Esophagus squamous epithelium (tissue), 4 donors: Measurements from ENCODE around the gene EZH2.

ENCODE experiments used
- CTCF ChIP-seq, 6 experiments: fragments of 450-650 bp in 4 of 6; fragments of 200-600 bp in 2 of 6; sonication (generic) in 2 of 6; IDR thresholded peaks; one replicate each; pipeline ENCODE4 v1.5.1; 2016 to 2019; ENCODE audit warnings: antibody characterized with exemption in 6 of 6, mild to moderate bottlenecking in 4 of 6, moderate library complexity in 4 of 6
- POLR2A ChIP-seq, 4 donors: fragments of 450-650 bp; IDR thresholded peaks; one replicate each; pipeline ENCODE4 v1.6.1; 2017; ENCODE audit warnings: antibody characterized with exemption in 4 of 4, mild to moderate bottlenecking in 4 of 4, moderate library complexity in 3 of 4

GRCh38 chr7:148883266-148884048 lies 634 bp downstream of the EZH2 start:
- TF ChIP-seq CTCF (IDR thresholded peaks at IDR 0.05) (no peak), POLR2A (IDR thresholded peaks at IDR 0.05) (no peak)
